Stomach (tissue), 4 donors: ENCODE measurements around the gene DCAF5.

Experiments used
- CTCF ChIP-seq, 7 experiments: fragments of 450-650 bp in 4 of 7; fragments of 200-600 bp in 3 of 7; sonication (generic) in 3 of 7; IDR thresholded peaks; one replicate each; pipeline ENCODE4 v1.5.1; 2016 to 2019; ENCODE audit warnings: antibody characterized with exemption in 7 of 7, control low read depth in 2 of 7, mild to moderate bottlenecking in 1 of 7
- POLR2A ChIP-seq, 4 donors: fragments of 450-650 bp; IDR thresholded peaks; one replicate each; pipeline ENCODE4 v1.6.1; 2016; ENCODE audit warnings: antibody characterized with exemption in 4 of 4, control low read depth in 2 of 4, mild to moderate bottlenecking in 1 of 4, moderate library complexity in 1 of 4

- no peak for TF ChIP-seq CTCF (IDR thresholded peaks at IDR 0.05)
- TF ChIP-seq POLR2A (IDR thresholded peaks at IDR 0.05), result no peak
These were observed 138.8 kb downstream of the DCAF5 start for GRCh38 chr14:69013943-69014782.
